AG08396 (cell line): ENCODE measurements around the gene UBE2D1.

ENCODE experiments used
- DNase-seq: peaks from one replicate; pipeline ENCODE4 v3.0.0; 2012; ENCODE audit warnings: low spot score, mixed read lengths

The UBE2D1 gene

DNA sequence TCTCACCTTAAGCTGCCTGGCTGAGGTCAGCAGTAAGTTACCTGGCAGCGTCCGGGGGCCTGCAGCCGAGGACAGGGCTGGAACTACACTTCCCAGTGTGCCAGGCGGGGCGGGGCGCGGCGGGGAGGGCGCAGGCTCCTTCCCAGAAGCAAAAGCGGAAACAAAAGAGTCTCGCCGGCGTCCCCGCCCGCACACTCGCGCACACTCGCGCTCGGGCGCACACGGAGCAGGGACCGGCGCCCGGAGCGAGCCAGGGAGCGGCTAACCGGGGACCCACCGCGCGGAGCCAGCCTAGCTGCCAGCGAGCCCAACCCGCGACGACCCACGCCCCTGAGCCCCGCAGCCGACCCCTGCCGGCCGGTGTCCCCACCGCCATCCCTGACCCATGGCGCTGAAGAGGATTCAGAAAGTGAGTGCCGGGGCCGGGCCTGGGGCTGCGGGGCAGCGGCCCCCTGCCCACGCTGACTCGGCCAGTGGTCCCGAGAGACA lies at the start of gene UBE2D1:
Gene UBE2D1 (plus strand): TSS at position 190 of the 489 bp plus-strand sequence. CDS start 196 bp downstream, at position 386.
- peak; percentile 90 for DNase-seq

DNA sequence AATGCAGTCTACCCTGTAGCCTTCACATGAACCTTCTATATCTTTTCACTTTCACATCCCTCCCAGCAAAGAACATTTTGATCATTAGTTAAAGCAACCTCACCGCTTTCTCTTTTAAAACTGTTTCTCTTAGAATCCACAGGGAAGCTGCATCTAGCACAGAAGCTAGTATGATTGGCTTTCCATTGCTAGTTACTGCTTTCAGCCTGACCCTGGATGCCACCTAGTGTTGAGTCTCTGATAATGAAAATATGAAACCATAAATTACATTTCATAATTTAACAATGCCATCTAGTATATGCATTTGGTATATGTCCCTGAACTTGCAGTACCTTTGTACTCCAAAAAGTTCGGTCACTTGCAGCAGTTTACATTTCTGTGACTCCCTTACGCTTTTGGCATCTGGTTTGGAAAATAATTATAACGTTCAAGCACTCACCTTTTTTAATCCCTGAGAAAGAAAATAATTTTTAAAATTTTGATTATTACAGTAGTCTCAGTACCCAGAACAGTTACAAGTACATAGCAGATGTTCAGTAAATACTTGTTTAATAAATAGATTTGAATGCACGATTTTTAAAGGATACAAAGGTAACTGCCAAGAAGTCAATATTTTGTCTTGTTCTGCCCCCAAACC lies 43.1 kb upstream of the UBE2D1 start:
- peak; percentile 34 for DNase-seq

DNA sequence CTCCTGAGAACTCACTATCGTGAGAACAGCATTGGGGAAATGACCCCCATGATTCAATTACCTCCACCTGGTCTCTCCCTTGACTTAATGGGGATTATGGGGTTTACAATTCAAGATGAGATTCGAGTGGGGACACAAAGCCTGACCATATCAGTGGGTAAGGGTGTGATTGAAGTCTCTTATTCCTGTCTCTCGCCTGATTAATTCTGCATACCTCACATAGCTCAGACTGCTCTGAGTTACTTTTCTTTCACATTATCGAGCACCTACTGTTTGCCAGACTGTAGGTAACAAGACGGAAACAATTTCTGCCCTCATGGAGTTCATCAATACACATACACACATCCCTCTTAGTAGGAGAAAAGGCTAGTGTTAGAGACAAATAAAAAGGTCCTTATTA lies 40.8 kb upstream of the UBE2D1 start:
- DNase-seq, result no peak

DNA sequence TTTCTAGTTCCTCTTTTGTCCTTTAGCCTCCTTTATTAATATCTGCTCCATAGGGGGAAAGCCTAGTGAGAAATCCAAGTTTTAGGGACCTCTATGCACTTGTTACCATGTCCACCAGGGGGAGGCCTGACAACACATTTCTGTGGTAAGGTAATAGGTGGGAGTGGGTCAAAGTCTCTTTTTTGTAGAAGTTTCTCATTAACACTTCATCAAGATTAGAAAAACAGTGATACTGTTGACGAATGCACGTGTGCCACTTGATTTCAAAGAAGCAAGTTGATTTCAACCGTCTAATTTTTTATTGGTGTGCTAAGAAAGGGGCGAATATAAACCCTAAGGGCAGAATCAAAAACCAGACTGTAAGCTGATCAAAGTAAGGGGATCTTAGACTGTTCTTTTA lies 35.2 kb upstream of the UBE2D1 start:
- DNase-seq, result peak; percentile 43

DNA sequence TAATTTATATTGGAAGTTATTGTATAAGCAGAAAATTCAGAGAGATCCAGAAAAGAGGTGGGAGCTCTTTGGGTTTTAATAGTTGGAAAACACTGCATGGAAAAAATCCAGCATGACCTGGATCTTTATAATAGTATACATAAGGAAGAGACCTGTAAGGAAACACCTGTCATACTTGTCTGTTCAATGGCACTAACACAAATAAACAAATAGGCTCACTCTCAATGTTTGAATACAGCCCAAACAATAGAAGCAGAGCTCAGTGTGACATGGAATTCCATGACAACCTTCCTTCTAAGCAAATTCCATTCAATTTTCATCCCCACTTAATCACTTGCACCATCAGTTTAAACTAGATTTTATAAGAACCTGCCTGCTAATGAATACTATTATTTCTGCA lies 34.1 kb upstream of the UBE2D1 start:
- no peak for DNase-seq

DNA sequence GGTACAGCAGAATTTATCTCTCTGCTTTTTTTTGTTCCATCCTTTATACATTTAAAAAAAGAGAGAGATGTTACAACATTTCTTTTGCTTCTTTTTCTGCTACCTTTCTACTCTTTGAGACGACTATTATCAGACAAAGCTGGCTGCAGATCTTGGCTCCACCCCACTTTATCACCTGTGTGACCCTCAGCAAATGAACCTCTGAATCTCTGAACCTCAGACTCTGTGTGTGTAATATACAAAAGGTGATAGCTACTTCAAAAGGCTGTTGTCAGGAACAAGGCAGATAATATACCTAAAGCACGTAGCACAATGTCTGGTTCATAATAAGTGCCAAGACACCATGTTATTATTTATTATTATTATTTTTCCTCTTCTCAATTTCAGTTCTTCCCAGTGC lies 32.6 kb upstream of the UBE2D1 start:
- DNase-seq, result no peak

DNA sequence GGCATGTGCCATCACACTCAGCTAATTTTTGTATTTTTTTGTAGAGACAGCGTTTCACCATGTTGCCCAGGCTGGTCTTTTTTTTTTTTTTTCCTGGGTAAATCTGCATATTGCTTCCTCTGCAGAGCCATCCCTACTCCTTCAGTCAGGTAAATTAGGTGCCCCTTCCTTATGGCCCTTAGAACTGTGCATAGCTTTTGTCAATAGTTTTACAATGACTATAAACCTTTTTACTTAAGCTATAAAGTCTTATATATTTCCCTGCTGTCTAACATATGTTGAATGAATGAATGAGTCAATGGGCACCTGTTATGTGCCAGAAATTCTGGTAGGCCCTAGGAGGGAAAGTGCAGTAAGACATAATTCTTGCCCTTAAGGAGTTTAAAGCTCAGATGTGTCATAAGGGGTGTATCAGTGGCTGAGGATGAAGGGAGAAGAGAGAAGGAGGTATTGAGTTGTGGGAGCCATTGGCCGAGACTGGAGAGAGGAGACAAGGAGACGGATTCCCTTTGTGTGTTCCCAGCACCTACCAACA lies 30.6 kb upstream of the UBE2D1 start:
- DNase-seq, result no peak

DNA sequence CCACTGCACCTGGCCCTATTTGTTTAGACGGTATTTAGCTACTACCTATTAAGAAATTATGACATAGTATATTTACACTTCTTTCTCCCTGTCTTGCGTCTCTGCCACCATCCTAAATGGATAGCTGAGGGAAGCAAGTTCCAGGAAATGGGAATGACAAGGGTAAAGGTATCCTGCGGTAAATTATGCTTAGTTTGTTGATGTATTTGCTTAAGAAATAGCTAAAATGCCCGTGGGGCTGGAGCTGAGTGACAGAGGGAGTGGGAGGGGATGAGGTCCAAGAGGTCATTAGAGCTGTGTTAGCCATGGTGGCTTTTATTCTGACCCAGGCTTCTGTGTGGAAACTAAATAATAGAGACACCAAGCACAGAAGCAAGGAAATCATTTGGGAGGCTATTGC lies 29.0 kb upstream of the UBE2D1 start:
- DNase-seq, result no peak

DNA sequence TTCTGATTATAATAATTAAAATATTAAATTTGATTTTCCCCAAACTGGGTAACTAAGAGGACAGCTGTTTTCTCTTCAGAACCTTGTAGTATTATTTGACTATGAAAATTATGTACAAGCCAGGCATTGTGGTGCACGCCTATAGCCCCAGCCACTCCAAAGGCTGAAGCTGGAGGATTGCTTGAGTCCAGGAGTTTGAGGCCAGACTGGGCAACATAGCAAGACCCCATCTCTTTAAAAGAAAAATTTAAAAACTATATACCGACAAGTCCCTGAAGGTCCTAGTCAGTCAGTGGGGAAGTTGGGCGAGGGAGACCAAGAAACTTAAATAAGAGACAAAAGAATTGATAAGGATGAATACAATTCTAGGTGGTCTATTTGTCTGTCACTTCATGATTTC lies 27.1 kb upstream of the UBE2D1 start:
- no peak for DNase-seq

DNA sequence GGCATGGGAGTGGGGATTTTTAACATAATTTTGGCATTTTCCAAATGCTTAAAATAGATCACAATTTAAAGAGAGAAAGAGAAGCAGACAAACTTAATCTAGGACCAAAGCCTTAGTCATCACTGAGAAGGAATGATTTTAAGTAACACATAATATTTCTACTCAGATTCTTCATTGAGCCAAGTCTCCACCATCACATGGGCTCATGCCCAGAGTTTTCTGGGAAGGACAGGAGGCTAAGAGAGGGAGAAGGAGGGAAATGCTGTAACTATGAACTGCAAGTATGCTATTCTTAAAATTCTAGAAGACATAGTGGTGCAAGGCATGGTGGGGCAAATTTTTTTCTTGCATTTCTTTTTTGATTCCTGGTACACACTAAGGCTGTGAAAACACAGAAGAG lies 23.8 kb upstream of the UBE2D1 start:
- no peak for DNase-seq

DNA sequence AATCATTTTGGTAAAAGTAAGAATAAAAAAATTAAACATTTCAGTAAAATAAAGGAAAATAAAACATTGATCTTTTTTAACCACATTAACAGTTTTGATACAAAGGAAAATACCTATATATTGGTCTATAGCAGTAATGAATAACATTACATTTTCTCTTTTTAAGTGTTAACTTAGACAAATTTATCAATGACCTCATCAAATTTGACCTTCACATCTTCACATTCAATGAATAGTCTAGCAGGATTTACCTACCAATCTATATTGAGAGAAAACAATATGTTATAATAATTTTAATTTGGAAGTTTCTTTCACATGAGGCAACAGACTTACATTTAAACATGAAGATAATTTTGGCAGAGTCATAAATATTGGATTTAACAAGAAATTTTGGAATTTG lies 17.9 kb upstream of the UBE2D1 start:
- DNase-seq, result no peak

DNA sequence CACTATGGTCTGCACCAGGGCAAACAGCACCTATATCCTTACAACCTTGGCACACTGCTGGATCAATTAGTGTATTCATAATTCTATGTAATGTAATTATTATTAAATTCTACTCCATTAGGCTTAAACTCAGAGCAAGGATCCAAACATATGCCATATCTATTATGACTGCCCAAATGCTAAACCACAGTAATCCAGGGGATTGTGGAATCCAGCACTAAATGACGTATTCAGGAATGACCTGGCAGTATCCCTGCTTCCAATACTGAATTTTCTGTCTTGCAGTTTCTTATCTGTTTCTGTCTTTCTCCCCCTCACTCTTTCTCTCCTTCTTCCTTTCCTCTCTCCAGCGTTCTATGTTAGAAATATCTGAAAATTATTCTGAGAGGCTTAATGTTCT lies 16.5 kb upstream of the UBE2D1 start:
- no peak for DNase-seq

DNA sequence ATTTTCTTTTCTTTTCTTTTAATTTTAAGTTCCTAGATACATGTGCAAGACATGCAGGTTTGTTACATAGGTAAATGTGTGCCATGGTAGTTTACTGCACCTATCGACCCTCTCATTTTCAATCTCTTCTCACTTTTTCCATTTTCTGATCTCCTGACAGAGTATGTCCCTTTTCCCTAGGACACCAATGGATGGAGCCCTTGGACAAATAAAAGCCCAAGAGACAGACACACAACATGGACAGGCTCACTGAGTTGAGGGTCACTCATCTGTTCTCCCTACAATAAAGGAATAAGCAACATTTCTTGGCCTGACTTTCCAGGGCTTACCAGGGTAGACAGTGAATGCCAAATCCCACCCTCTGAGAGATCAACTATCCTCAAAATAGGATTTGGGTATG lies 15.2 kb upstream of the UBE2D1 start:
- no peak for DNase-seq

DNA sequence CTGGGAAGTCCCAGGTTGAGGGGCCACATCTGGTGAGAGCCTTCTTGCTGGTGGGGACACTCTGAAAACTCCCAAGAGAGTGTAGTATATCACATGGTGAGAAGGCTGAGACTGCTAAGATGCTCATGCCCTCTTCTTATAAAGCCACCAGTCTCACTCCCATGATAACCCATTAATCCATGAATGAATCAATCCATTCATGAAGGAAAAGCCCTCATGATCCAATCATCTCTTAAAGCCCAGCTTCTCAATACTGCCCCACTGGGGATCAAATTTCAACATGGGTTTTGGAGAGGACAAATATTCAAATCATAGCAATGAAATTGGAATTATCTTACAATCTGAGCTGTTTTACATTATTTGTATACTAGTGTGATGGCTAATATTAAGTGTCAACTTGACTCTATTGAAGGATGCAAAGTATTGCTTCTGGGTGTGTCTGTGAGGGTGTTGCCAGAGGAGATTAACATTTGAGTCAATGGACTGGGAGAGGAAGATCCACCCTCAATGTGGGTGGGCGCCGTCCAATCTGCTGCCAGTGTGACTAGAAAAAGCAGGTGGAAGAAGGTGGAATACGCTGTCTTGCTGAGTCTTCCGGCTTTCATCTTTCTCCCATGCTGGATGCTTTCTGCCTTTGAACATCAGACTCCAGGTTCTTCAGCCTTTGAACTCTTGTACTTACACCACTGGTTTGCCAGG lies 14.3 kb upstream of the UBE2D1 start:
- DNase-seq, result no peak

DNA sequence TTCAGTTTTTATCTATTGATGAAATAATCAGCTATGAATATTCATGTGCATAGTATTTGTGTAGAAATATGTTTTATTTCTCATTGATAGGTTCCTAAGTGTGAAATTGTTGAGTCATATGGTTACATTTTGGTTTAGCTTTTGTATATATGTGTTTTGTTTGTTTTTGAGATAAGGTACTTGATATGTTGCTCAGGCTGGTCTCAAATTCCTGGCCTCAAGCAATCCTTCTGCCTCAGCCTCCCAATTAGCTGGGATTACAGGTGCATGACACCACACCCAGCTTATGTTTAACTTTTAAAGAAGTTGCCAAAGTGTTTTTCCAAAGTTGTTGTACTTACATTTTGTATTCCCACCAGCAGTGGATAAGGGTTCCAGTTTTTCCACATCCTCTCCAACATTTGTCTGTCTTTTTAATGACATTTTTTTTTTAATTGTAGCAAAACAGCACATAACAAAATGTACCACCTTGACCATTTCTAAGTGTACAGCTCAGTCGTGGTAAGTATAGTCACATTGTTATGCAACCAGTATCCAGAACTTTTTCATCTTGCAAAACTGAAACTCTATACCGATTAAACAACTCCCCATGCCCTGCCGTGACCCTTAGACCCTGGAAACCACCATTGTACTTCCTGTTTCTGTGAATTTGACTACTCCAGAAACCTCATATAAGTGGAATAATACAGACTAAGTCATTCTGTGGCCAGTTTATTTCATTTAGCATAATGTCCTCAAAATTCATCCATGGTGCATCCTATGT lies 12.6 kb upstream of the UBE2D1 start:
- DNase-seq, result no peak

DNA sequence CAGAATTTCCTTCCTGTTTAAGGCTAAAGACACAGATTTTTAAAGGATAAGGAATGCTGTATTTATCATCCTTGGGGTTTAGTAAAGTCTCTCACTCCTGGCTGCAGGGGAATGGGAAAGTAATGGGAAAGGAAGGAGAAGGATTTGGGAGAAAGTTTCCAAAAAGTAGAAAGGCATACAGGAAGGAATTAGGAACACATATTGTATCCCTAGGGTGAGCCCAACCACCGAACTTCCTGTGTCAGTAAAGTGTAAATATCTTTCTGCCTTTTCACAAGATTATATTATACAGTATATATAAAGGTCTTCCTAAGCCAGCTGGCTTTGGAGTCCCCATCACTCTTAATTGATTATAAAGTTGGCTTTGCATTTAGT lies 12.0 kb upstream of the UBE2D1 start:
- no peak for DNase-seq

DNA sequence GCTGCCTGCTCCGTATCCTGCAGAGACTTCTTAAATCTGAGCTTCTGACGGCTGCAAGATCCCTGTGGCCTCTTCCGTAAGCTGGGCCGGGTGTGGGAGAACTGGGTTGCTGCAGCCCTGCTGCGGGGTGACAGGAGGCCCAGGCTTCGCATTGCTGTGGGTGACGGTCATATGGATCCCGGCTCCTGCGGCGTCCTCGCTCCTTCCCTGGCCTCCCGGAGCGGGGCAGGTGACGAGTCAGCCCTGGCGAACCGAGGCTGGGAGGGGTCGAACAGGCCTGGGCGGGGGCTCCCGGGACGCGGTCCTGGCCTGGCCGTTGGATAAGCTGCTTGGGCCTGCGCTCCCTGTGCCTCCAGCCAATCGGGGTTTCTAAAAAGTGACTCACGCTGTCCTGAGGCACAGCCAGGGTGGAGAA lies 7.8 kb upstream of the UBE2D1 start:
- peak; percentile 55 for DNase-seq

DNA sequence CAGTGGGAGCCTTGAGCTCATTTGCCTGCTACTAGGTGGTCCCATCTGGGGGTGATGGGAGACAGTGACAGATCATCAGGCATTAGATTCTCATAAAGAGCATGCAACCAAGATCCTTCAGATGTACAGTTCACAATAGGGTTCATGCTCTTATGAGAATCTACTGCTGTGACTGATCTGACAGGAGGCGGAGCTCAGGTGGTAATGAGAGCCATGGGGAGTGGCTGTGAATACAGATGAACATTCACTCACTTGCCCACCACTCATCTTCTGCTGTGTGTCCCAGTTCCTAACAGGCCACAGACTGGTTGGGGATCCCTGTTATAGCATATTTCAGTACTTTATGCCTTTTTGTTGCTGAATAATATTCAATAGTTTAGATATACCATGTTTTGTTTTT lies 6.6 kb upstream of the UBE2D1 start:
- DNase-seq, result no peak

DNA sequence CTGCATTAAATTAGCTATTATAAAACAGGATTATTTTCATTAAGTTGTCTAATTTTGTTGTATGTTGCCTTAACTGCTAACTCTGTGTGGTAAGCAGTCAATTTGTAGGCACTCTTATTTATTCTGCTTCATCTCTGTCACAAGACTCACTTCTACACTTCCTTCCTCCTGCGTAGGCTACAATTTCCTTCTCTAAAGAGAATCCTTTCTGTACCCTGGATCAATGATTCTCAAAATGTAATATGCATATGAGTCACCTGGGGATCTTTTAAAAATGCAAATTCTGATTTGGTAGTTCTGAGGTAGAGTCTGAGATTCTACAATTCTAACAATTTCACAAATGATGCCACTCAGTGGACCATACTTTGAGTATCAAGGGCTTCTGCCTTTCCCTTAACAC lies 4.4 kb upstream of the UBE2D1 start:
- no peak for DNase-seq

DNA sequence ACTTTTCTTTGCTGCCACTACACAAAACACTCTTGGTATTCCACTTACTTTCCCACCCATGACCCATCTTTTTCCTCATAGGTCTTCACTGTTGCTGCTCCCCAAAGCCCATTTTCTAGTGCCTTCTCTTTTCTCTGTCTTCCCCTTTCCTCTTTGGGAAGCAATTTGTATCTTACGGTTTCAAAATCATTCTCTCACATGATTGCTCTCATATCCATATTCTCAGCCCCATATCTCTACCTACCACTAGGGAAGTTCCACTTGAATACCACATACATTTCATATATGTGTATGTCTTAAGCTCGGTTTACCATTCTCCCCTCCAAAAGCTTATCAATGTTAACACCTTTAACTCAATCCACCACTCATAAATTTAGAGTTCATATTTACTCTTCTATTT lies 3.2 kb upstream of the UBE2D1 start:
- no peak for DNase-seq

DNA sequence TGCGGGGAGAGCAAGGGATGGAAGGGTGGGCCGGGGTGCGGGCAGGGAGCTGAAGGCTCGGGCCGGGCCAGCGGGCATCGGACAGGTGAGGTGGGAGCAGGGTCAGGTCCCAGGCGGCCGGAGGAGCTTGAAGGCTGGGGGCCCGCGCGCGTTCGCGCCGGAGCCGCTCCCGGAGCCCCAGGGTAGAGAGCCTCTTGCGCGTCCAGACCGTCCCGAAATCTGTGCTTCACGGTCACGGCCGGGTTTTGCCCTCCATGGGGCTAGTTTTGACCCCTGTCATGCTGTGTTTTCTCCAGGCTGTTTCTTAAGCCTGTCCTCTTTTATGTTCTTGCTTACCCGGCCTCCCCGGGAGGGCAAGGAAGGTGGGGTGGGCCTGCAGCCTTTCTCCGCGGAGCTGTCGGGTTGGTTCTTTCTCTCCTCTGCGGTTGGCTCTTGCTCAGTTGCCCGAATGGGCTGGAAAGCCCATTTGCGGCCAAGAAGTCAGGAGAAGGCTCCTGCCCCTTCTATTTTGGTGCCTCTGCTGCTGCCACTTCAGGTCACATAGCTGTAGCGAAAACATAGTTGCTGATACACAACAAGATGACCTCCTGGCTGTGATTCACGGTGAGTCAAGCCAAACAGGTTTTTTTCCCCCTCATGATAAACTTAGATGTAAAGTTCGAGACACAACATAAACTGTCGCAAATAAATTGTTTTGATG lies 650 bp downstream of the UBE2D1 start:
- DNase-seq, result peak; percentile 36

DNA sequence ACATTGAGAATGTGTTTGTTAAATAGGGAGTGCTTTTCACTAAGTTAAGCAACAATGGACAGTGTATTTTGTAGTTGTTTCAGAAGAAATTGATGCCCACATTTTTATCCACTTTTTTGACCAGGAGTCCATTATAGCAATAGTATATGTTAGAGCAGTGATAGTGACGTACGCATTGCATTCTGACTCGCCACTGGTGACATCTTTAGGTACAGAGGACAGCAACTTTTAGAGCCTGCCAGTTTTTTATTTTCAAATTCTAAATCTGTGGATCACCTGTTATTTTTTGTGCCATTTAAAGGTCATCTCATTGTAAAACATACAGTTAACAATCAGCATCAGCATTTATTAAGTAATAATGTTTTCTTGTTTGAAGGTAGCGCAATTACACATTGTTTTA lies 1.4 kb downstream of the UBE2D1 start:
- DNase-seq, result no peak
